ENCODE data around the gene MRPS14. TPM values are rescaled to one million over a fixed set of nuclear protein-coding genes. Genes with fewer than 3 reads are reported as not detected.

Gene MRPS14
- total and polyA plus RNA-seq, 3 experiments from 2014 or later = 41.0 to 49.4 (median 41.4) TPM

- Mint-ChIP-seq H3K4me1 (peaks cover 7 to 18% (median 10%) of the 10 kb centered on the region in 3 donors), H3K4me3 (no peak overlapping the region), H3K9me3 (no peaks in the 10 kb centered on the region), H3K36me3 (peaks cover 4 to 89% (median 19%) of the 10 kb centered on the region in 3 donors), H3K27ac (peak overlapping the region in 4 of 8 donors; percentile 4 to 61 (median 20)), H3K27me3 (peaks cover 0 to 1% of the 10 kb centered on the region in 2 donors)
- no peaks in the 10 kb centered on the region for H3K9me3 ChIP-seq (ENCODE audit: low read length)
- no peak overlapping the region for H3K4me3 ChIP-seq (ENCODE audit: low read length)
- H3K27ac ChIP-seq (ENCODE audit: low read depth, low read length) = no peak overlapping the region
- H3K4me1 ChIP-seq (ENCODE audit: insufficient read depth, low read length) = no peaks in the 10 kb centered on the region
- POLR2A ChIA-PET = interaction anchor here (1.6 kb wide), 1 partner anchor 15 kb away, joined by 6 read pairs; the partner anchor contains the start of gene CACYBP
- CTCF ChIA-PET = interaction anchor here (0.9 to 1.7 kb wide), 2 partner anchors 14 to 137 kb away, joined by 3 to 4 read pairs; no protein-coding TSS in a partner anchor
- H3K36me3 ChIP-seq (ENCODE audit: insufficient read depth, low read length) = peaks cover 51% of the 10 kb centered on the region
- H3K27me3 ChIP-seq (ENCODE audit: insufficient read depth, low read length, poor library complexity, severe bottlenecking) = no peaks in the 10 kb centered on the region
- DNase-seq = no peak
Measured at GRCh38 chr1:175015243-175015642, 8.0 kb downstream of the MRPS14 start.

- H3K27me3 ChIP-seq (ENCODE audit: insufficient read depth, low read length, poor library complexity, severe bottlenecking) = no peaks in the 10 kb centered on the region
- DNase-seq = no peak
- H3K27ac ChIP-seq (ENCODE audit: low read depth, low read length) = no peak overlapping the region
- H3K4me1 Mint-ChIP-seq = peaks cover 9 to 18% (median 10%) of the 10 kb centered on the region in 3 donors
- ChIA-PET POLR2A (no interaction called here), CTCF (no interaction called here)
- H3K36me3 Mint-ChIP-seq = peaks cover 8 to 94% (median 21%) of the 10 kb centered on the region in 3 donors
- no peaks in the 10 kb centered on the region for H3K9me3 ChIP-seq (ENCODE audit: low read length)
- H3K4me3 ChIP-seq (ENCODE audit: low read length) = no peak overlapping the region
- H3K9me3 Mint-ChIP-seq = no peaks in the 10 kb centered on the region
- H3K27ac Mint-ChIP-seq = peak overlapping the region in 4 of 8 donors; percentile 9 to 76 (median 48)
- no peaks in the 10 kb centered on the region for H3K4me1 ChIP-seq (ENCODE audit: insufficient read depth, low read length)
- H3K36me3 ChIP-seq (ENCODE audit: insufficient read depth, low read length) = peaks cover 66% of the 10 kb centered on the region
- H3K27me3 Mint-ChIP-seq = peaks cover 0 to 1% of the 10 kb centered on the region in 2 donors
- H3K4me3 Mint-ChIP-seq = no peak overlapping the region
Measured at GRCh38 chr1:175013445-175013844, 9.8 kb downstream of the MRPS14 start.

GRCh38 chr1:175009532-175009931 lies 13.7 kb downstream of the MRPS14 start:
- Histone ChIP-seq H3K36me3 (ENCODE audit: insufficient read depth, low read length) (peaks cover 57% of the 10 kb centered on the region), H3K4me1 (ENCODE audit: insufficient read depth, low read length) (no peaks in the 10 kb centered on the region), H3K27ac (ENCODE audit: low read depth, low read length) (no peak overlapping the region), H3K9me3 (ENCODE audit: low read length) (no peaks in the 10 kb centered on the region), H3K27me3 (ENCODE audit: insufficient read depth, low read length, poor library complexity, severe bottlenecking) (no peaks in the 10 kb centered on the region), H3K4me3 (ENCODE audit: low read length) (no peak overlapping the region)
- no peak for DNase-seq
- CTCF ChIA-PET = no interaction called here
- POLR2A ChIA-PET = no interaction called here
- Mint-ChIP-seq H3K36me3 (peaks cover 4 to 87% (median 18%) of the 10 kb centered on the region in 3 donors), H3K4me1 (peaks cover 9 to 28% (median 25%) of the 10 kb centered on the region in 3 donors), H3K27me3 (no peaks in the 10 kb centered on the region), H3K4me3 (no peak overlapping the region), H3K9me3 (no peaks in the 10 kb centered on the region), H3K27ac (peak overlapping the region in 3 of 8 donors; percentile 69 to 72 (median 71))

- no peak overlapping the region for H3K4me3 Mint-ChIP-seq
- POLR2A ChIA-PET = no interaction called here
- Histone ChIP-seq H3K4me3 (ENCODE audit: low read length) (no peak overlapping the region), H3K4me1 (ENCODE audit: insufficient read depth, low read length) (peaks cover 23% of the 10 kb centered on the region), H3K27ac (ENCODE audit: low read depth, low read length) (no peak overlapping the region), H3K9me3 (ENCODE audit: low read length) (no peaks in the 10 kb centered on the region), H3K36me3 (ENCODE audit: insufficient read depth, low read length) (peaks cover 35% of the 10 kb centered on the region), H3K27me3 (ENCODE audit: insufficient read depth, low read length, poor library complexity, severe bottlenecking) (no peaks in the 10 kb centered on the region)
- H3K9me3 Mint-ChIP-seq = no peaks in the 10 kb centered on the region
- CTCF ChIA-PET = no interaction called here
- H3K4me1 Mint-ChIP-seq = peaks cover 40 to 69% (median 65%) of the 10 kb centered on the region in 3 donors
- peak overlapping the region in 7 of 8 donors; percentile 0 to 69 (median 30) for H3K27ac Mint-ChIP-seq
- peaks cover 4 to 60% (median 14%) of the 10 kb centered on the region in 3 donors for H3K36me3 Mint-ChIP-seq
- H3K27me3 Mint-ChIP-seq = no peaks in the 10 kb centered on the region
- no peak for DNase-seq
Measured at GRCh38 chr1:175005085-175005783, 18.0 kb downstream of the MRPS14 start.

- H3K9me3 Mint-ChIP-seq = no peaks in the 10 kb centered on the region
- H3K36me3 Mint-ChIP-seq = peaks cover 0 to 47% (median 9%) of the 10 kb centered on the region in 3 donors
- DNase-seq = no peak
- peak overlapping the region in 7 of 8 donors; percentile 9 to 87 (median 44) for H3K27ac Mint-ChIP-seq
- Histone ChIP-seq H3K27me3 (ENCODE audit: insufficient read depth, low read length, poor library complexity, severe bottlenecking) (no peaks in the 10 kb centered on the region), H3K27ac (ENCODE audit: low read depth, low read length) (no peak overlapping the region), H3K4me1 (ENCODE audit: insufficient read depth, low read length) (peaks cover 24% of the 10 kb centered on the region), H3K9me3 (ENCODE audit: low read length) (no peaks in the 10 kb centered on the region), H3K36me3 (ENCODE audit: insufficient read depth, low read length) (peaks cover 22% of the 10 kb centered on the region), H3K4me3 (ENCODE audit: low read length) (no peak overlapping the region)
- H3K4me3 Mint-ChIP-seq = peak overlapping the region in 4 of 7 donors; percentile 3 to 83 (median 6)
- no peaks in the 10 kb centered on the region for H3K27me3 Mint-ChIP-seq
- H3K4me1 Mint-ChIP-seq = peaks cover 39 to 67% (median 61%) of the 10 kb centered on the region in 3 donors
- ChIA-PET POLR2A (interaction anchor here (1.5 kb wide), 1 partner anchor 19 kb away, joined by 5 read pairs; the partner anchor contains the start of gene MRPS14), CTCF (no interaction called here)
Measured at GRCh38 chr1:175003521-175003920, 19.7 kb downstream of the MRPS14 start.

DNA sequence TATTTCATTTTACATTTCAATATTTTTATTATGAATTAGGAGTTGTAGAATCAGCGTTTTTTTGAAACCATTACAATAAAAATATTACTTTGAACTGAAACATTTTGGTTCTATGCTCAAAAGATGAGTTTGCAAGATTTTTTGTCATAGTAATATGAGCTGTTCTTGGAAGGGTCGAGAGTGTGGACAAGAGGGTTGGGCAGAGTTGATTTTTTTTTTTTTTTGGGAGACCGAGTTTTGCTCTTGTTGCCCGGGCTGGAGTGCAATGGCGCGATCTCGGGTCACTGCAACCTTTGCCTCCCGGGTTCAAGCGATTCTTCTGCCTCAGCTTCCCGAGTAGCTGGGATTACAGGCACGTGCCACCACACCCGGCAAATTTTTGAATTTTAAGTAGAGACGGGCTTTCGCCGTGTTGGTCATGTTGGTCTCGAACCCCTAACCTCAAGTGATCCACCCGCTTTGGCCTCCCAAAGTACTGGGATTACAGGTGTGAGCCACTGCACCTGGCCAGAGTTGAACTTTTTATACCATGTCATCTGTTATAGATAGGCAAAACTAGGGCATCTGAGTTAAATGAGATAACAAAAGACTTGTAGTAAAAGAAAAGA lies 20.2 kb downstream of the MRPS14 start:
- no peaks in the 10 kb centered on the region for H3K27me3 Mint-ChIP-seq
- ChIA-PET CTCF (no interaction called here), POLR2A (interaction anchor here (1.5 kb wide), 1 partner anchor 20 kb away, joined by 5 read pairs; the partner anchor contains the start of gene MRPS14)
- Histone ChIP-seq H3K4me1 (ENCODE audit: insufficient read depth, low read length) (peaks cover 29% of the 10 kb centered on the region), H3K27me3 (ENCODE audit: insufficient read depth, low read length, poor library complexity, severe bottlenecking) (no peaks in the 10 kb centered on the region), H3K9me3 (ENCODE audit: low read length) (no peaks in the 10 kb centered on the region), H3K36me3 (ENCODE audit: insufficient read depth, low read length) (peaks cover 17% of the 10 kb centered on the region), H3K4me3 (ENCODE audit: low read length) (no peak overlapping the region), H3K27ac (ENCODE audit: low read depth, low read length) (peak overlapping the region; percentile 52)
- peaks cover 0 to 41% (median 8%) of the 10 kb centered on the region in 3 donors for H3K36me3 Mint-ChIP-seq
- no peak for DNase-seq
- no peaks in the 10 kb centered on the region for H3K9me3 Mint-ChIP-seq
- peak overlapping the region in 4 of 7 donors; percentile 3 to 83 (median 6) for H3K4me3 Mint-ChIP-seq
- H3K27ac Mint-ChIP-seq = peak overlapping the region in 5 of 8 donors; percentile 31 to 87 (median 52)
- H3K4me1 Mint-ChIP-seq = peaks cover 38 to 64% (median 58%) of the 10 kb centered on the region in 3 donors

DNA sequence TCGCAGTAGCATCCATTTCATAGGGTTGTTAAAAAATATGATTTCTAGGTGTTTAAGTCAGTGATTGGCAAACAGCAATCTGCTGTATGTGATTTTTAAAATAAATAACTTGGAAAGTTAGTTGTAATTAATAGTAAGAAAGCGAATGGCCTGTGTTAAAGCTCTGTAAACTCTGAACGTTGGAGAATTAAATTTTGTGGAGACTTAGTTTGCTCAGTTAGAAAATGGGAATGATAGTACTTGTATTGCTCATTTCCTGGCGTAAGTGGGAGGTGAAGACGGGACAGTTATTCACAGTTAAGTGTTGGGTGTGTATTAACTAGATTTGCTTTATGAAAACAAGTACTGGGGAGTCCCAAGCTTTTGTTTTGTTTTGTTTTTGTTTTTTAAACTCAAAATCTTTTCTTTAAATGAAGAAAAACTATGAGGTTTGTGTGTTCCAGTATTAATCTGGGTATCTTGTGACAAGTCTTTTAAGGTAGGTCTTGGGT lies 22.5 kb downstream of the MRPS14 start:
- CTCF ChIA-PET = interaction anchor here (0.7 to 3.4 kb wide), 7 partner anchors 11 to 38 kb away, joined by 3 to 34 read pairs (median 5); partner anchors contain the start of gene MRPS14
- peak overlapping the region; percentile 82 for H3K4me3 ChIP-seq (ENCODE audit: low read length)
- Mint-ChIP-seq H3K27ac (peak overlapping the region in 4 of 8 donors; percentile 80 to 95 (median 89)), H3K36me3 (peaks cover 0 to 24% (median 5%) of the 10 kb centered on the region in 3 donors), H3K4me3 (no peak overlapping the region), H3K9me3 (no peaks in the 10 kb centered on the region), H3K27me3 (no peaks in the 10 kb centered on the region), H3K4me1 (peaks cover 41 to 50% (median 49%) of the 10 kb centered on the region in 3 donors)
- H3K4me1 ChIP-seq (ENCODE audit: insufficient read depth, low read length) = peaks cover 32% of the 10 kb centered on the region
- no peaks in the 10 kb centered on the region for H3K27me3 ChIP-seq (ENCODE audit: insufficient read depth, low read length, poor library complexity, severe bottlenecking)
- H3K9me3 ChIP-seq (ENCODE audit: low read length) = no peaks in the 10 kb centered on the region
- DNase-seq = no peak
- POLR2A ChIA-PET = interaction anchor here (1.6 to 4.7 kb wide), 6 partner anchors 11 to 201 kb away, joined by 6 to 123 read pairs (median 19); partner anchors contain the start of gene MRPS14
- H3K27ac ChIP-seq (ENCODE audit: low read depth, low read length) = peak overlapping the region; percentile 100
- H3K36me3 ChIP-seq (ENCODE audit: insufficient read depth, low read length) = peaks cover 4% of the 10 kb centered on the region
